ENCODE measurements around the gene CACNA1H.
A peak's percentile ranks its signal among the peaks of the same experiment; 100 is the strongest.

CACNA1H gene

DNA sequence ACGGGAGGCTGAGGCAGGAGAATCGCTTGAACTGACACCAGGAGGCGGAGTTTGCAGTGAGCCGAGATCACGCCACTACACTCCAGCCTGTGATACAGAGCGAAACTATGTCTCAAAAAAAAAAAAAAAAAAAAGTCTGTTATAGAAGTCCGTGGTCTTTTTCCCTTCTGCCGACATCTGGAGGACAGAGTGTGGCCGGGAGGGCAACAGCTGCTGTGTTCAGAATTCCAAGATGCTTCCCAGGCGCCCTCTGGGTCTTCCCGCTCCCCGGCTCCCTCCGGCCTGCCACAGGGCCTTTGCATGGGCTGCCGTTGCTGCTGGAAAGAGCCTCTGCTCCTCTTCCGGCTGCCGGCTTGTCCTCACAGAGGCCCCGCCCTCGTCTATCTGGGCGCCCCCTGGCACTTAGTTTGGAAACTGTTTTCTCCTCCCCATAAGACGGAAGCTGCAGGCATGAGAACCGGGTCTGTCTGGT is 2.4 kb upstream of the CACNA1H start:
- no peak for TF ChIP-seq Cebpa-rat (IDR thresholded peaks at IDR 0.05)

DNA sequence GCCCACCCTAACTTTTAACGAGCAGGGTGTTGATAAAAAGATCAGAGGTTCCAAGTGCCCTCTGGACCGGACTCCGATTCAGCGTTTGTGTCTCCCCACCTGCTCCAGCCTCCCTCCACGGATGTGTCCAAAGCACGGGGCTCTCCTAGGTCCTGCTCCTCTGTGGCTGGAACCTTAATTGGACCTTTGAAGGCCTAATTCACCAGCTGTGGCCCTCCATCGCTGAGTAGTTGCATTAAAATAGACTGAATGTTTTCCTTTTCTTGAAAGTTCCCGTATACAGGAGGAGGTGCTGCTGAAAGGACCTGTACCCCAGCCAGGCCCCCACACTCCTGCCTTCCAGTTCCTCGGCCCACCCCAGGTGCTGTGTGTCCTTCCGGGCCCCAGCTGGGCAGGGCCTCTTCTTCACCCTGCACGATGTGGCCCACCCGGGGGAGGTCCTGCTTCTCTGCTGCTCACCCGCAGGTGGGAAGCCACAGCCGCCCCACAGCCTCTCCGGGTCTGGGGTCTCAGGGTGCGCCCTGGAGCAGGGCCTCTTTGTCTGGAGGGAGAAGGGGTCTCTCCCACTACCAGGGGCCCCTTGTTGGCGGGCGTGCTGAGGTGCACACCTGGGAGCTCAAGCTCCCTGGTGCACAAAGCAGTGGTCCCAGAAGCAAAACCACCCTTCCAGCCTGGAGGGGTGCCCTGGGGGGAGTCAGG is 1.3 kb upstream of the CACNA1H start:
- H3K9ac ChIP-seq, result peak overlapping the region in 9 of 11 experiments; percentile 35 to 73 (median 65); a peak in 16 of 22 replicates
- H3K27ac ChIP-seq, result peak overlapping the region in 8 of 11 experiments; percentile 24 to 69 (median 58); a peak in 16 of 22 replicates
- peaks cover 29 to 40% (median 32%) of the 10 kb centered on the region in 11 experiments for H3K27me3 ChIP-seq
- TF ChIP-seq Cebpa-rat (IDR thresholded peaks at IDR 0.05), result no peak
- no peaks in the 10 kb centered on the region for H3K36me3 ChIP-seq
- H3K4me3 ChIP-seq, result peak overlapping the region; percentile 21 to 65 (median 54); a peak in 16 of 20 replicates
- peaks cover 0 to 34% (median 26%) of the 10 kb centered on the region in 11 experiments; a peak in 19 of 22 replicates for H4K20me1 ChIP-seq
- H3K4me2 ChIP-seq, result peak overlapping the region; percentile 77 to 97 (median 89)
- H3K9me3 ChIP-seq (replicated peaks in 1 of 11), result peaks cover 0 to 6% (median 0%) of the 10 kb centered on the region in 11 experiments; a peak in 1 of 22 replicates
- H3K4me1 ChIP-seq, result peaks cover 26 to 72% (median 55%) of the 10 kb centered on the region in 10 experiments

More for the DNA sequence above, 2.4 kb upstream of the CACNA1H start:
- H3K9ac ChIP-seq, result peak overlapping the region in 1 of 11 experiments; percentile 71; a peak in 1 of 22 replicates
- H4K20me1 ChIP-seq, result peaks cover 0 to 24% (median 16%) of the 10 kb centered on the region in 11 experiments; a peak in 18 of 22 replicates
- H3K4me3 ChIP-seq, result no peak overlapping the region
- H3K4me1 ChIP-seq, result peaks cover 27 to 73% (median 56%) of the 10 kb centered on the region in 10 experiments
- no peaks in the 10 kb centered on the region for H3K36me3 ChIP-seq
- peaks cover 0 to 6% (median 0%) of the 10 kb centered on the region in 11 experiments; a peak in 1 of 22 replicates for H3K9me3 ChIP-seq (replicated peaks in 1 of 11)
- H3K4me2 ChIP-seq, result peak overlapping the region in 8 of 11 experiments; percentile 12 to 97 (median 92); a peak in 12 of 22 replicates
- H3K27me3 ChIP-seq, result peaks cover 21 to 38% (median 22%) of the 10 kb centered on the region in 11 experiments
- H3K27ac ChIP-seq, result peak overlapping the region in 1 of 11 experiments; percentile 69; a peak in 2 of 22 replicates

DNA sequence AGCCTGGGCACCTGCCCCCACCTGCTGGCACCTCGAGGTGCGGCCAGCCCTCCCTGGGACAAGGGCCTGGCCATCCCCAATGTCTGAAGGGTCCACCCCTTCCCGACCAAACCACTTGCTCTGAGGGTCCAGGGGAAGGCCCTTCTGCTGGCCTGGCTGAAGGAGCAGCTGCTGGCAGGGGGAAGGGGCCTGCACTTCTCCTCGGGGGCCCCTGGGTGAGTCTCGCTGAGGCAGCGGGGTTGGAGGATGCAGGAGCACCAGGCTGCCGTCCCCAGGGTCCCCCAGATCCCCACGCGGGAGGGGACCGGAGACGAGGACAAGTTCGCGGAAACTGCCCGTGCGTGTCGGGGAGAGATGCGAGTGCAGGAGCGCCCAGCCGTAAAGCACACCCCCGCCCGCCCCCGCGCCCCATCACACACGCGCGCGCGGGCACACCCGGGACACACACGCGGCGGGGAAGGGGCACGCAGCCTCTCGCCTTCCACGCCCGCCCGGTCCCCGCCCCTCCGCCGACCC is 725 bp upstream of the CACNA1H start:
- Histone ChIP-seq H3K9me3 (replicated peaks in 1 of 11) (peaks cover 0 to 6% (median 0%) of the 10 kb centered on the region in 11 experiments; a peak in 1 of 22 replicates), H3K36me3 (no peaks in the 10 kb centered on the region), H3K9ac (peak overlapping the region; percentile 35 to 73 (median 62); a peak in 17 of 22 replicates), H3K4me1 (peaks cover 26 to 72% (median 57%) of the 10 kb centered on the region in 10 experiments), H3K27ac (peak overlapping the region in 9 of 11 experiments; percentile 24 to 69 (median 58); a peak in 18 of 22 replicates), H3K27me3 (peaks cover 35 to 46% (median 38%) of the 10 kb centered on the region in 11 experiments), H4K20me1 (peaks cover 0 to 40% (median 32%) of the 10 kb centered on the region in 11 experiments; a peak in 19 of 22 replicates), H3K4me3 (peak overlapping the region; percentile 21 to 65 (median 54); a peak in 19 of 20 replicates), H3K4me2 (peak overlapping the region; percentile 77 to 97 (median 89))
- TF ChIP-seq Cebpa-rat (IDR thresholded peaks at IDR 0.05), result no peak

GRCh38 chr16:1153480-1154160 is 714 bp downstream of the CACNA1H start:
- Histone ChIP-seq H3K4me3 (peak overlapping the region; percentile 44 to 70 (median 62)), H3K27me3 (peaks cover 46 to 60% (median 52%) of the 10 kb centered on the region in 11 experiments), H3K36me3 (no peaks in the 10 kb centered on the region), H3K9ac (peak overlapping the region; percentile 45 to 83 (median 66); a peak in 17 of 22 replicates), H3K9me3 (replicated peaks in 1 of 11) (no peaks in the 10 kb centered on the region), H3K27ac (peak overlapping the region in 6 of 11 experiments; percentile 32 to 68 (median 54); a peak in 8 of 22 replicates), H3K4me2 (peak overlapping the region; percentile 88 to 97 (median 94)), H4K20me1 (peaks cover 0 to 54% (median 46%) of the 10 kb centered on the region in 11 experiments; a peak in 19 of 22 replicates), H3K4me1 (peaks cover 33 to 84% (median 72%) of the 10 kb centered on the region in 10 experiments)
- no peak for TF ChIP-seq Cebpa-rat (IDR thresholded peaks at IDR 0.05)

- Histone ChIP-seq H3K9me3 (replicated peaks in 1 of 11) (no peaks in the 10 kb centered on the region), H3K4me1 (peaks cover 34 to 84% (median 77%) of the 10 kb centered on the region in 10 experiments), H3K4me2 (peak overlapping the region; percentile 68 to 97 (median 94)), H3K9ac (peak overlapping the region in 9 of 11 experiments; percentile 8 to 83 (median 38); a peak in 12 of 22 replicates), H4K20me1 (peaks cover 0 to 62% (median 51%) of the 10 kb centered on the region in 11 experiments; a peak in 19 of 22 replicates), H3K36me3 (no peaks in the 10 kb centered on the region), H3K4me3 (peak overlapping the region in 8 of 10 experiments; percentile 33 to 70 (median 60); a peak in 14 of 20 replicates), H3K27me3 (peaks cover 46 to 66% (median 53%) of the 10 kb centered on the region in 11 experiments), H3K27ac (no peak overlapping the region; a peak in 1 of 22 replicates)
- TF ChIP-seq Cebpa-rat (IDR thresholded peaks at IDR 0.05), result no peak
Observed at GRCh38 chr16:1154291-1154886, 1.5 kb downstream of the CACNA1H start.

- Histone ChIP-seq H3K4me3 (peak overlapping the region in 6 of 10 experiments; percentile 33 to 70 (median 57); a peak in 8 of 20 replicates), H3K4me1 (peaks cover 34 to 84% (median 81%) of the 10 kb centered on the region in 10 experiments), H3K9me3 (replicated peaks in 1 of 11) (no peaks in the 10 kb centered on the region), H3K4me2 (peak overlapping the region; percentile 68 to 97 (median 94)), H3K27me3 (peaks cover 46 to 70% (median 53%) of the 10 kb centered on the region in 11 experiments), H3K27ac (no peak overlapping the region; a peak in 1 of 22 replicates), H3K36me3 (no peaks in the 10 kb centered on the region), H3K9ac (peak overlapping the region in 9 of 11 experiments; percentile 8 to 83 (median 38); a peak in 10 of 22 replicates), H4K20me1 (peaks cover 0 to 67% (median 57%) of the 10 kb centered on the region in 11 experiments; a peak in 19 of 22 replicates)
- TF ChIP-seq Cebpa-rat (IDR thresholded peaks at IDR 0.05), result no peak
Observed at GRCh38 chr16:1154887-1155331, 2.0 kb downstream of the CACNA1H start.

- Histone ChIP-seq H3K9me3 (replicated peaks in 1 of 11) (no peaks in the 10 kb centered on the region), H3K36me3 (no peaks in the 10 kb centered on the region), H4K20me1 (peaks cover 0 to 73% (median 63%) of the 10 kb centered on the region in 11 experiments; a peak in 19 of 22 replicates), H3K9ac (peak overlapping the region in 4 of 11 experiments; percentile 12 to 83 (median 49); a peak in 3 of 22 replicates), H3K4me3 (no peak overlapping the region), H3K27ac (no peak overlapping the region), H3K4me1 (peaks cover 34 to 83% (median 78%) of the 10 kb centered on the region in 10 experiments), H3K4me2 (peak overlapping the region; percentile 68 to 97 (median 94)), H3K27me3 (peaks cover 46 to 71% (median 53%) of the 10 kb centered on the region in 11 experiments)
- no peak for TF ChIP-seq Cebpa-rat (IDR thresholded peaks at IDR 0.05)
Observed at GRCh38 chr16:1155353-1156054, 2.6 kb downstream of the CACNA1H start.

All from BLaER1 treated with 17β-estradiol and CSF1 and Interleukin-3, amounts not matched to agents 10 nM and 100 nM (cell line).